Astrocyte of the cerebellum (primary cell): ENCODE results near the gene CDH22.

Experiments
- DNase-seq: peaks from one replicate; pipeline ENCODE4 v3.0.0-alpha.2; 2011; ENCODE audit warnings: low read depth
- H3K4me3 ChIP-seq: 2 replicates; pipeline ENCODE4 v1.5.1; 2011; ENCODE audit warnings: mild to moderate bottlenecking, low read depth, low read length, moderate library complexity
- CTCF ChIP-seq: IDR thresholded peaks from 2 replicates; pipeline ENCODE4 v1.5.1; 2012; ENCODE audit warnings: low read length, low read depth, moderate library complexity, mild to moderate bottlenecking; ENCODE audit errors: missing control alignments
- in situ Hi-C: cut with HindIII; loops from 2 replicates; pipeline ENCODE4 v1.10.0; 2017; ENCODE audit warnings: low sequenced_read_pairs

The CDH22 gene

GRCh38 chr20:46342451-46343347, 34.4 kb upstream of the CDH22 start:
- in situ Hi-C loops = no loop called here
- DNase-seq = no peak
- H3K4me3 ChIP-seq = no peak overlapping the region
- TF ChIP-seq CTCF = no peak

GRCh38 chr20:46342010-46342378, 33.7 kb upstream of the CDH22 start:
- DNase-seq = no peak
- TF ChIP-seq CTCF = no peak
- in situ Hi-C loops = no loop called here
- no peak overlapping the region for H3K4me3 ChIP-seq

GRCh38 chr20:46341074-46342009, 33.0 kb upstream of the CDH22 start:
- H3K4me3 ChIP-seq = no peak overlapping the region
- DNase-seq = no peak
- TF ChIP-seq CTCF = no peak
- in situ Hi-C loops = no loop called here

GRCh38 chr20:46339037-46339436, 30.7 kb upstream of the CDH22 start:
- no peak overlapping the region for H3K4me3 ChIP-seq
- in situ Hi-C loops = no loop called here
- no peak for DNase-seq
- TF ChIP-seq CTCF = no peak

GRCh38 chr20:46336735-46337134, 28.4 kb upstream of the CDH22 start:
- in situ Hi-C loops = no loop called here
- TF ChIP-seq CTCF = no peak
- DNase-seq = no peak
- no peak overlapping the region for H3K4me3 ChIP-seq

- in situ Hi-C loops = no loop called here
- H3K4me3 ChIP-seq = no peak overlapping the region
- no peak for DNase-seq
- TF ChIP-seq CTCF = no peak
Measured at GRCh38 chr20:46334303-46334904, 26.1 kb upstream of the CDH22 start.
